ENCODE data around the gene DLK2. TPM values are rescaled to one million over a fixed set of nuclear protein-coding genes. Genes with fewer than 3 reads are reported as not detected.
A peak's percentile ranks its signal among the peaks of the same experiment; 100 is the strongest.

The DLK2 gene
- total RNA-seq (1 to 10 TPM in 6 of 10 donors, under 1 TPM in 3, not detected in 1; 0.28 to 5.1 (median 1.2) TPM), polyA plus RNA-seq (1 to 10 TPM; 1.8 to 4.5 TPM)
- long read RNA-seq, donor 1, partial matches to known transcripts: 0 of 4 reads
- long read RNA-seq, donor 1, other reads (novel, unspliced or antisense): 2 of 4 reads
- long read RNA-seq, donor 2, partial matches to known transcripts: 2 of 4 reads
- long read RNA-seq, donor 2, other reads (novel, unspliced or antisense): 1 of 4 reads
- long read RNA-seq, donor 3, partial matches to known transcripts: 0 of 2 reads
- long read RNA-seq, donor 3, other reads (novel, unspliced or antisense): 0 of 2 reads

DNA sequence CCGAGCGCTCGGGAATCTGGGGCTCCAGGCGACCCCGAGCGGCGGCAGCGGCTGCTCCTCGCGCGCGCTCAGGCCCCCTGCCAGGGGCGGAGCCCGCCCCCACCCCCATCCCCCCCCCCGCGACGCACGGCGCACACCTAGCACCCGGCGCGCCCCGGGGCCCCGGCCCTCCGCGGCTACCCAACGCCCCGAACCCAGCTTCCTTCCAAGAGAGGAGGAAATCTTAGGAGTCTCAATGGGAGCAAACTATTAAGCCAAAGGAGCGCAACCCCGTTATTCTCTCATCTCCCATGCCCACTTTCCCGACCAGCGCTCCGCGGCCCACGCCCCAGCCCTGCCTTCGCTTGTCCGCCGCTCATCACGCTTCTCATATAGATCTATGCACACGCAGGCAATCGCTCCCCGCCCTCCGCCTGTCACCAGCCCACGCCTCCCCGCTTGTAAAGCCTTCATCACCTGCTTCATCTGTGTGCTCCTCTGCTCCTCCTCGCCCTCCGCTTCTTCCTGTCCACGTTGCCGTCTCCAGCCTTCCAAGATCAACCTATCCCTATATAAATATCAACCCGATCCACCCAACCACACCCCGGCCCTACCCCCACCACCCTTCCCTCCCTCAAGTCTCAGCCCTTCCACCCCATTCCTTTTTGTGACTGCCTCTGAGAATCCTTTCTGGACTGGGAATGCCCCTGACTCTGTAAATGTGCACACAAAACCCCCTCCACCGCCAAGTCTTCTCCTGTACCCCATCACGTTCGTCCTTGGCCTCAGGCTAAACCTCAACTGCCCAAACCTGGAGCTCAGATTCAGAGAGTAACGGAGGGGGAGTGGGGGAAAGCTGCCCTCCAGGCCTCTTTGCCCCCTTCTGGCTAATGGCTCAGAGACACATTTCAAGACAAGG is at the start of gene DLK2:
TSS of gene DLK2 (minus strand) at position 18 of the 898 bp plus-strand sequence. CDS start 723 bp downstream, outside the sequence.
- intact Hi-C loops (cut with DNase I): loop anchor here in 6 of 10 donors (2.0 to 5.0 kb wide), 5 partner anchors 37 to 51 kb away; no protein-coding TSS in a partner anchor
- no peak for DNase-seq
- H3K27ac ChIP-seq: peak within 1 kb of the TSS in 2 of 10 donors; percentile 13 to 62
- peak within 1 kb of the TSS; percentile 28 to 60 (median 56) for H3K4me3 ChIP-seq
- peaks cover 0 to 28% (median 3%) of the 10 kb centered on the region in 9 donors for H3K36me3 ChIP-seq
- TF ChIP-seq, protein P1, sequence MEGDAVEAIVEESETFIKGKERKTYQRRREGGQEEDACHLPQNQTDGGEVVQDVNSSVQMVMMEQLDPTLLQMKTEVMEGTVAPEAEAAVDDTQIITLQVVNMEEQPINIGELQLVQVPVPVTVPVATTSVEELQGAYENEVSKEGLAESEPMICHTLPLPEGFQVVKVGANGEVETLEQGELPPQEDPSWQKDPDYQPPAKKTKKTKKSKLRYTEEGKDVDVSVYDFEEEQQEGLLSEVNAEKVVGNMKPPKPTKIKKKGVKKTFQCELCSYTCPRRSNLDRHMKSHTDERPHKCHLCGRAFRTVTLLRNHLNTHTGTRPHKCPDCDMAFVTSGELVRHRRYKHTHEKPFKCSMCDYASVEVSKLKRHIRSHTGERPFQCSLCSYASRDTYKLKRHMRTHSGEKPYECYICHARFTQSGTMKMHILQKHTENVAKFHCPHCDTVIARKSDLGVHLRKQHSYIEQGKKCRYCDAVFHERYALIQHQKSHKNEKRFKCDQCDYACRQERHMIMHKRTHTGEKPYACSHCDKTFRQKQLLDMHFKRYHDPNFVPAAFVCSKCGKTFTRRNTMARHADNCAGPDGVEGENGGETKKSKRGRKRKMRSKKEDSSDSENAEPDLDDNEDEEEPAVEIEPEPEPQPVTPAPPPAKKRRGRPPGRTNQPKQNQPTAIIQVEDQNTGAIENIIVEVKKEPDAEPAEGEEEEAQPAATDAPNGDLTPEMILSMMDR (IDR thresholded peaks at IDR 0.05): no peak
- H3K27me3 ChIP-seq: peaks cover 0 to 57% (median 12%) of the 10 kb centered on the region in 7 donors
- no peak for ATAC-seq
- H3K4me1 ChIP-seq: peaks cover 0 to 22% (median 12%) of the 10 kb centered on the region in 9 donors
- H3K9me3 ChIP-seq: no peaks in the 10 kb centered on the region
- WGBS, 2 donors: 4 to 5% methylated on average over 36 to 55 of the region's 55 CpGs

DNA sequence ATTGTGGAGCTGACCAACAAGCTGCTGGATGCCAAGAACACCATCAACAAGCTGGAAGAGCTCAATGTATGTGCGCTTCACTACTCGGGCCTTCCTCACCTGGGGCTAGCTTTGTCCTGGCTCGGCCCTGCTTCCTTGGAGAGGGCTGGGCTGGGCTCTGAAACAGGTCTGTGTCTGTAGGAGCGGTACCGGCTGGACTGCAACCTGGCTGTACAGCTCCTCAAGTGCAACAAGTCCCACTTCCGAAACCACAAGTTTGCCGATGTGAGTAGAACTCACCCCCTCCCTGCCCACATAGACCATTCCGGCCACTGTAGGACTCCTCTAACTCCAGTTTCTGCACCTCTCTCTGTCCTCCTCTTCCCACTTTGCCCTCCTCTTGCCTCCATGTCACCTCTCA is 48.1 kb upstream of the DLK2 start:
- Histone ChIP-seq H3K27ac (no peak overlapping the region), H3K4me3 (no peak overlapping the region), H3K4me1 (peaks cover 6 to 57% (median 33%) of the 10 kb centered on the region in 9 donors), H3K9me3 (no peaks in the 10 kb centered on the region), H3K27me3 (peaks cover 0 to 15% (median 0%) of the 10 kb centered on the region in 7 donors), H3K36me3 (peaks cover 0 to 73% (median 39%) of the 10 kb centered on the region in 9 donors)
- 92 to 94% methylated on average over 8 of the region's 8 CpGs for WGBS, 2 donors
- intact Hi-C loops (cut with DNase I): loop anchor here in 5 of 10 donors (5.0 to 10.0 kb wide), 5 partner anchors 109 to 319 kb away; partner anchors contain the start of genes CUL9 (in 1 of the 5) and ZNF318 (in 1 of the 5)
- no peak for ATAC-seq
- no peak for DNase-seq
- TF ChIP-seq, protein P1 (IDR thresholded peaks at IDR 0.05): no peak

DNA sequence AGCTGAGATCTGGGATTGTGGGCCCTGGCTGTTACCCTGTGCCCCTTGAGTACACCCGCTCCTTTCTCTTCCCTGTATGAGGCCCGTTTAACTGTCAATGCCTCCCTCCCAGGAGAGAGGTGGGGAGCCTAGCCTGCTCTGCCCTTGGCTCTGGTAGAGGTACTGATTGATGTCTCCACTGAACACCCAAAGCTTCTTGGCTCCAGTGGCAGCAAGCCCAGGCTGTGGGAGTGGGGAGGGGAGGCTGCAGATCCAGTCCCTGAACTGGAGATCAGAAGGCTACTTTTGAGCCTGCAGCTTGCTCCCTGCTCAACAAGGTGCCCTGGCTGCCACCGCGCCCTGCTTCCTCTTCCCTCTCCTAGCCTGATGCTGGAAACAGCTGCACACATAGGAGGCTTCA is 47.3 kb upstream of the DLK2 start:
- H3K4me3 ChIP-seq: no peak overlapping the region
- peaks cover 7 to 64% (median 33%) of the 10 kb centered on the region in 9 donors for H3K4me1 ChIP-seq
- peaks cover 0 to 81% (median 40%) of the 10 kb centered on the region in 9 donors for H3K36me3 ChIP-seq
- TF ChIP-seq, protein P1 (IDR thresholded peaks at IDR 0.05): no peak
- intact Hi-C loops (cut with DNase I): loop anchor here in 5 of 10 donors (5.0 to 10.0 kb wide), 5 partner anchors 108 to 318 kb away; partner anchors contain the start of genes CUL9 (in 1 of the 5) and ZNF318 (in 1 of the 5)
- peak in 6 of 8 donors; percentile 10 to 57 (median 34) for ATAC-seq
- H3K9me3 ChIP-seq: no peaks in the 10 kb centered on the region
- DNase-seq: peak in 1 of 2 donors; percentile 56
- WGBS, 2 donors: 53 to 76% methylated on average over 4 of the region's 4 CpGs
- H3K27ac ChIP-seq: peak overlapping the region in 5 of 10 donors; percentile 6 to 53 (median 40)
- peaks cover 0 to 7% (median 0%) of the 10 kb centered on the region in 7 donors for H3K27me3 ChIP-seq
